ENCODE measurements around the gene NAPEPLD.

GRCh38 chr7:103132995-103133688, 15.8 kb downstream of the NAPEPLD start:
- no peak for TF ChIP-seq POLR2AphosphoS5 (IDR thresholded peaks at IDR 0.05; ENCODE audit: low read depth, low read length)
- TF ChIP-seq SIN3A (IDR thresholded peaks at IDR 0.05; ENCODE audit: borderline replicate concordance, insufficient read depth, low read length): no peak

Data from PFSK-1 (cell line).